Epithelial cell of esophagus (primary cell): ENCODE data around the gene GCK.

Source experiments
- DNase-seq: peaks from one replicate; pipeline ENCODE4 v3.0.0; 2010; ENCODE audit warnings: low read depth
- H3K4me3 ChIP-seq: 2 replicates; pipeline ENCODE4 v1.5.1; 2011; ENCODE audit warnings: mild to moderate bottlenecking, low read length, control low read depth
- CTCF ChIP-seq: IDR thresholded peaks from 2 replicates; pipeline ENCODE4 v1.5.1; 2011; ENCODE audit warnings: low read depth, mild to moderate bottlenecking, low read length, control low read depth, inconsistent platforms; ENCODE audit not compliant: insufficient read depth; ENCODE audit errors: missing control alignments

GCK gene

DNA sequence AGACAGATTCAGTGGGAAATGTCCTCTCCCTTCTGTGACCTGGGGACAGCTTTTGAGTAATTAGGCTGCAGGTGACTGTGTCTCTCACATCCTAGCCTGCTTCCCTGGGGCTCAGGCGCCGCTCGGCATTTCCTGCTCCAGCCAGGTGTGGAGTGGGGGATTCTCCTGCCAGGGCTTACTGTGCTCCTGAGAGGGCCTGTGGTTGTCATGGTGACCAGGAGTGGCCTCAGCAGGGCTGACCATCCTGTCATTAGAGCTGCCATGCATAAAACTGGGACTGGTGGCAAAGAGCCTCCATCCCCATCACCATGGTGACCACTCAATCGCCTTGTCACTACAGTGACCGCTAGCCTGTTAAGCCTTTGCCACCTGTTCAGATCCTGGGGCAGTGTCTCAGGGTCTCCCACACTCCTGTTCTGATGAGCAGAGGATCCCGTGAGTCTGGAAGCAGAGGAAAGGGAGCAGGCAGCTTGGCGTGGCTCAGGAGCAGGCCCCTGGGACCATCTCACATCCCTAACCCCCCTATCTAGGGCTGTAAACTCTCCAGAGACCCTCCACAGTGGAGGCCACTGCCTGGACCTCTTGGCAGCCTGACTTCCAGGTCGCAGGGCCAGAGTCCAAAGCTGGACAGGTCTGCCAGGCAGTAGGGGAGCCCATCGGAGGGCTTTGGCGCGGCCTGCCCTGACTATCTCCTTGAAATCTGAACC lies at the start of gene GCK:
GCK (minus strand) TSS at position 154 of the 707 bp plus-strand sequence. CDS start 486 bp downstream, outside the sequence.
- H3K4me3 ChIP-seq: no peak within 1 kb of the TSS
- no peak for DNase-seq
- no peak for TF ChIP-seq CTCF

DNA sequence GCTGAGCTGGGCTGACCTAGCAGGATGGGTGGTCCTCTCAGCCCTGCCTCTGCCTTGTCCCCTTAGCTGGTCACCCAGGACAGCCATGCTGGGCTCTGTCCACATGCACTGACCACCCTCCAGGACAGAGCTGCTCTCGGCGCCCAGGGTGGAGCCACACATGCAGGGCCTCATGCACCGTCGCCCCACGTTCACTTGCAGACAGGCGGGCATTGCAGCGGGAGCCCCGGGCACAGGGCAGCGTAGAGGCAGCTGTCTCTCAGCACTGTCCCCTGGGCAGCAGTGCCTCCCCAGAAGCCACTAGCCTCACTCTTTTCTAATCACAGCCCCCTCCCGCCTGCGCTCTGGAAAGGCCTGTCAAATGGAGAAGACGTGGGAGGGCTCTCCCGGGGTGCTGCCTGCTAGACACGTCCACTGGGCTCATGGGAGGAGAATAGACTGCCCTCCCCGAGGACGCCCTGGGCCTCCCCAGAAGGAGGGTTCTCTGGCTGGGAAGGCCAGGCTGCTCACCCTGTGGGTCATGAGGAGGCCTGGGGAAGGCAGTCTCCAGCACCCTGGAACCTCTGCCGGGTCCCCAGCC lies 49.0 kb upstream of the GCK start:
- DNase-seq: no peak
- H3K4me3 ChIP-seq: no peak overlapping the region
- no peak for TF ChIP-seq CTCF

DNA sequence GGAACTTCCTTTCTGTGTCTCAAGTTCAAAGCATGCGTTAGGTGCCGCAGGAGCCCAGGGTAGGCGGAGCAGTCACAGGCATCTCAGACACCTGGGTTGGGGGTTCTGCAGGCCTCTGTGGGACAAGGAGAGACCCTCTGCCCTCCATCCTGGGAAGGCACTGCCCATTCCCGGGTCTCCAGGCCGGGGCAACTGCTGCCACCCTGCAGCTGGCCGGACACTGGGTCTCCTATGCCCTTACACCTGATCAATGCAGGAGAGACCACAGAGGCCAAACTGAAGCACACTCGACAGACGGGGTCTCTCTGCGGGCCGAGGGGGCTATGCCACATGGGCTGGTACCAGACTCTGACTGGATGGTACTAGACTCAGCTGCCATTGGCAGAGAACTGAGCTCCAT lies 48.5 kb upstream of the GCK start:
- no peak overlapping the region for H3K4me3 ChIP-seq
- no peak for TF ChIP-seq CTCF
- DNase-seq: no peak

DNA sequence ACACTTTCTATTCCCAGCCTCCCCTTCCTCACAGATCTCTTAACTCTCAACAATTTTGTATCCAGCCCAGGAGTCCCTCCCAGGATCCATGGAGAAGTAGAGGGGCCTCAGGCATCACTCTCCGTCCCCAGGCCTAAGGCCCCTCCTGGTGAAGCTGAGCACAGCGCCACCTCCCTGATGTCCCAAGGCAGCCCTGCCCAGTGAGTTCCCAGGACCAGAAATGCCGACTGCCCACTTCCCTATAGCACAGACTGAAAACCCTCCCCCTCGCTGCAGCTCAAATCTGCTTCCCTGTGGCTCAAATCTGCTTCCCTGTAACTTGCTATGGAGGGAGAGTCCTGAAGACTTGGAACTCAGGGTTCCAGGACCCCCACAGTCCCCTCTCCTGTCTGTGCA lies 47.1 kb upstream of the GCK start:
- TF ChIP-seq CTCF: no peak
- no peak for DNase-seq
- no peak overlapping the region for H3K4me3 ChIP-seq

- no peak overlapping the region for H3K4me3 ChIP-seq
- no peak for TF ChIP-seq CTCF
- no peak for DNase-seq
These were observed 46.5 kb upstream of the GCK start for GRCh38 chr7:44235582-44236332.

GRCh38 chr7:44235066-44235465 lies 45.8 kb upstream of the GCK start:
- TF ChIP-seq CTCF: no peak
- no peak overlapping the region for H3K4me3 ChIP-seq
- DNase-seq: no peak
